Activated naive CD4-positive, alpha-beta T cell treated with anti-CD3 and anti-CD28 coated beads, Interleukin-2, amount 10 ng/mL, durations not matched to agents 7 days and 5 days (primary cell): ENCODE measurements around the gene CKM.
A peak's percentile ranks its signal among the peaks of the same experiment; 100 is the strongest.

Source experiments
- CTCF ChIA-PET: fragments of 350-600 bp; sonication (Branson Sonifier 250); formaldehyde crosslinking; loops from one replicate; lab custom pipeline; 2021; ENCODE audit warnings: antibody characterized with exemption; lab: Charles Lee
- DNase-seq: peaks from one replicate; pipeline ENCODE4 v3.0.0-alpha.2; 2020
- H3K27ac Mint-ChIP-seq: one replicate; pipeline ENCODE4 v1.8.0; 2021; ENCODE audit warnings: mild to moderate bottlenecking, moderate library complexity, mixed read lengths
- H3K27me3 Mint-ChIP-seq: one replicate; pipeline ENCODE4 v1.8.0; 2021; ENCODE audit warnings: mild to moderate bottlenecking, mixed read lengths
- H3K36me3 Mint-ChIP-seq: one replicate; pipeline ENCODE4 v1.8.0; 2021; ENCODE audit warnings: mixed read lengths
- H3K4me1 Mint-ChIP-seq: one replicate; pipeline ENCODE4 v1.8.0; 2021; ENCODE audit warnings: mixed read lengths
- H3K4me3 Mint-ChIP-seq: one replicate; pipeline ENCODE4 v1.8.0; 2021; ENCODE audit warnings: mild to moderate bottlenecking, moderate library complexity, mixed read lengths
- H3K9me3 Mint-ChIP-seq: one replicate; pipeline ENCODE4 v1.8.0; 2021; ENCODE audit warnings: mixed read lengths

CKM gene

GRCh38 chr19:45322744-45323281 lies at the start of gene CKM:
TSS of gene CKM (minus strand) at chr19:45322875. CDS start at chr19:45319713, 3,162 bp downstream.
- no peak within 1 kb of the TSS for H3K4me3 Mint-ChIP-seq
- DNase-seq: no peak
- no peaks in the 10 kb centered on the region for H3K36me3 Mint-ChIP-seq
- no peaks in the 10 kb centered on the region for H3K9me3 Mint-ChIP-seq
- H3K27me3 Mint-ChIP-seq: peaks cover 67% of the 10 kb centered on the region
- peaks cover 3% of the 10 kb centered on the region for H3K4me1 Mint-ChIP-seq
- H3K27ac Mint-ChIP-seq: no peak within 1 kb of the TSS
- CTCF ChIA-PET: no interaction called here

- peak within 1 kb of the TSS; percentile 83 for H3K4me3 Mint-ChIP-seq
- H3K36me3 Mint-ChIP-seq: peaks cover 3% of the 10 kb centered on the region
- peak within 1 kb of the TSS; percentile 96 for H3K27ac Mint-ChIP-seq
- CTCF ChIA-PET: no interaction called here
- H3K4me1 Mint-ChIP-seq: peaks cover 21% of the 10 kb centered on the region
- peaks cover 6% of the 10 kb centered on the region for H3K27me3 Mint-ChIP-seq
- no peaks in the 10 kb centered on the region for H3K9me3 Mint-ChIP-seq
- peak; percentile 99 for DNase-seq
These were observed 47.9 kb upstream of the CKM start, which contains the start of gene ERCC2 for GRCh38 chr19:45370410-45371204. TSS of gene ERCC2 (minus strand) at chr19:45370573. CDS start at chr19:45370540, 33 bp downstream.

DNA sequence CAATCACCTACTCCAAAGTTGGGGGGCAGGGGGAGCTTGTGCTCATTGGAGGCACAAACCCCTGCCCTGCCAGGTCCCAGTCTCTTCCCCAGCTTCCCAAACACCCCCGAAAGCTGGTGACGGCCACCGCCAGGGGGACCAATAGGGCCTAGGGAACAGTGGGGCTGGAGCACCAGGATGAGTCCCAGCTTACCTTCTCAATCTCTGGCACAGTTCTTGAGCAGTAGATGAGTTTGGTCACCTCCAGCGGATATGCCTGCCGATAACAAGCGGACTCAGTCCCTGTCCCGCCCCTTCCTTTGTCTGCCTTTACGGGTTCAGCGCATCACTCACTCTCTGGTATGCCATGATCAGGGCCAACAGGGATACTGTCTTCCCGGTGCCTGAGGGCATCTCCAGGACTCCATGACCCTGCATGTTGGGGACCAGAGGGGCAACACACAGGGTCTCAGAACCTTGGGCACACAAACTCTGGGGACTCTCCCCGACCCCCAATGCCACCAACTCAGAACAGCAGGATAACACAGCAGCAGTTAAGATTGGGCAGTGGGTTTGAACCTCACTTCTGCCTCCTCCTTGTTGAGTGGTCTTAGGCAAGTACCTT lies 46.2 kb upstream of the CKM start:
- CTCF ChIA-PET: interaction anchor here (0.7 kb wide), 1 partner anchor 661 kb away, joined by 3 read pairs; no protein-coding TSS in a partner anchor
- Mint-ChIP-seq H3K36me3 (peaks cover 3% of the 10 kb centered on the region), H3K9me3 (no peaks in the 10 kb centered on the region), H3K4me3 (peak overlapping the region; percentile 54), H3K4me1 (peaks cover 21% of the 10 kb centered on the region), H3K27me3 (no peaks in the 10 kb centered on the region), H3K27ac (no peak overlapping the region)
- no peak for DNase-seq

DNA sequence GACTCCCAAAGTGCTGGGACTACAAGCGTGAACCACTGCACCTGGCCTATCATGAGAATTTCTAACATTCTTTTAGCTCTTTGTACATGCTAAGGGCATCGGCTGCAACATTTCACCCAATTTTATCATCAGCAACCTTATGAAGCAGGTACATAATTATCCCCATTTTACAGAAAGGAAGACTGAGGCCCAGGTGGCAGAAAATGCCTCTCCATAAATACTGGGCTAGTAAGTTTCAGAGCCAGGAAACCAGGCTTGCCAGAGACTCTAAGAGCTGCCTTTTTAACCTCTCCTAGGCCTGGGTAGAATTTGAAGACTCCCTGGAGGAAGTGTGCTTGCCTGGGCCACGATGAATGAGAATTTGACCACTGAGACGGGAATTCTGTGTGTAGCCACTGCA lies 45.5 kb upstream of the CKM start:
- Mint-ChIP-seq H3K4me1 (peaks cover 21% of the 10 kb centered on the region), H3K36me3 (peaks cover 3% of the 10 kb centered on the region), H3K4me3 (peak overlapping the region; percentile 6), H3K27ac (no peak overlapping the region), H3K9me3 (no peaks in the 10 kb centered on the region), H3K27me3 (no peaks in the 10 kb centered on the region)
- CTCF ChIA-PET: no interaction called here
- DNase-seq: no peak

- Mint-ChIP-seq H3K4me3 (no peak overlapping the region), H3K4me1 (peaks cover 13% of the 10 kb centered on the region), H3K36me3 (peaks cover 8% of the 10 kb centered on the region), H3K9me3 (no peaks in the 10 kb centered on the region), H3K27me3 (no peaks in the 10 kb centered on the region), H3K27ac (no peak overlapping the region)
- CTCF ChIA-PET: no interaction called here
- no peak for DNase-seq
These were observed 42.0 kb upstream of the CKM start for GRCh38 chr19:45364696-45365095.

- peaks cover 10% of the 10 kb centered on the region for H3K36me3 Mint-ChIP-seq
These were observed 41.3 kb upstream of the CKM start for GRCh38 chr19:45363861-45364459.

GRCh38 chr19:45362291-45362690 lies 39.6 kb upstream of the CKM start:
- Mint-ChIP-seq H3K4me3 (no peak overlapping the region), H3K9me3 (no peaks in the 10 kb centered on the region), H3K36me3 (peaks cover 7% of the 10 kb centered on the region), H3K27ac (no peak overlapping the region), H3K4me1 (no peaks in the 10 kb centered on the region), H3K27me3 (no peaks in the 10 kb centered on the region)
- CTCF ChIA-PET: interaction anchor here (0.6 kb wide), 1 partner anchor 25 kb away, joined by 3 read pairs; no protein-coding TSS in a partner anchor
- no peak for DNase-seq

More at GRCh38 chr19:45363861-45364459, 41.3 kb upstream of the CKM start:
- Mint-ChIP-seq H3K9me3 (no peaks in the 10 kb centered on the region), H3K4me3 (no peak overlapping the region), H3K4me1 (peaks cover 8% of the 10 kb centered on the region), H3K27ac (no peak overlapping the region), H3K27me3 (no peaks in the 10 kb centered on the region)
- DNase-seq: no peak
- CTCF ChIA-PET: no interaction called here

GRCh38 chr19:45361608-45362007 lies 38.9 kb upstream of the CKM start:
- Mint-ChIP-seq H3K4me3 (no peak overlapping the region), H3K27ac (no peak overlapping the region), H3K36me3 (peaks cover 7% of the 10 kb centered on the region), H3K27me3 (no peaks in the 10 kb centered on the region), H3K4me1 (no peaks in the 10 kb centered on the region), H3K9me3 (no peaks in the 10 kb centered on the region)
- DNase-seq: no peak
- CTCF ChIA-PET: interaction anchor here (0.6 kb wide), 1 partner anchor 25 kb away, joined by 3 read pairs; no protein-coding TSS in a partner anchor

DNA sequence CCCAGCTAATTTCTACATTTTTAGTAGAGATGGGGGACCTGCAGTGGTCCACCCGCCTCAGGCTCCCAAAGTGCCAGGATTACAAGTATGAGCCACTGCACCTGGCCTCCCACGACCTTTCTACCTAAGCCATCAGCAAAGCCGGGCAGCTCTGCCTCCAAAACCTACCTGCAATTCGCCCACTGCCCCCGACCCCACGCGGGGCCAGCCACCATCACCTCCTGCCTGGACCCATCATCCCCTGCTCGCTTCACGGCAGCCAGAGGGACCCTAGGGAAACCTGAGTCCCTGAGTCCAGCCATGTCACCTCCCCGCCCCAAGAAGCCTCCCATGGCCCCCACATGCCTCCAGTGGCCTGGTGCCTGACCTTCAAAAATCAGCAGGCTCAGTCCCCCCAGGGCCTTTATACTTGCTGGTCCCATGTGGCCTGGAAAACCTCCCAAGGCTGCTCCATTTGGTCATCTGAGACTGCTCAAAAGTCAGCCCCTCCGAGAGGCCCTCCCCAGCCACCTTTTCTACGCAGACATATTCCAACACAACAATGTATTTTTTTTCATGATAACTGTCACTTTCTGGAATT lies 35.6 kb upstream of the CKM start:
- H3K4me3 Mint-ChIP-seq: no peak overlapping the region
- peaks cover 15% of the 10 kb centered on the region for H3K36me3 Mint-ChIP-seq
- no peak overlapping the region for H3K27ac Mint-ChIP-seq
- H3K9me3 Mint-ChIP-seq: no peaks in the 10 kb centered on the region
- H3K27me3 Mint-ChIP-seq: no peaks in the 10 kb centered on the region
- CTCF ChIA-PET: no interaction called here
- H3K4me1 Mint-ChIP-seq: peaks cover 2% of the 10 kb centered on the region
- DNase-seq: no peak

DNA sequence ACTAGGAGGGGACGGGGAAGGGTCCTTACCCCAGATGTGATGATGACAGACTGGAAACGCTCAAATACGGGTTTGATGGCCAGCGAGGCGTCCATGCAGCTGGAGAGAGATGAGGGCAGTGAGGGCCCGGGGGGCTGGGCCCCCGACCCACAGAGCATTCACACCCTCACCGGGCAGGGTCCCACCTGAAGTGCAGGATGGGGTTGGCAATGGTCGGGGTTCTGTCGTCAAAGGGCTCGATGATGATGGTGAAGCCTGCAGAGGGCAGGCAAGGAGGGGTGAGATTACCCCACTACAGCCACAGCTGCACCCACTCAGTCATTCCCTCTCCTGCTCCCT lies 34.7 kb upstream of the CKM start:
- no peak overlapping the region for H3K4me3 Mint-ChIP-seq
- H3K9me3 Mint-ChIP-seq: no peaks in the 10 kb centered on the region
- no peaks in the 10 kb centered on the region for H3K27me3 Mint-ChIP-seq
- CTCF ChIA-PET: no interaction called here
- DNase-seq: no peak
- peaks cover 2% of the 10 kb centered on the region for H3K4me1 Mint-ChIP-seq
- H3K27ac Mint-ChIP-seq: no peak overlapping the region
- H3K36me3 Mint-ChIP-seq: peaks cover 16% of the 10 kb centered on the region

DNA sequence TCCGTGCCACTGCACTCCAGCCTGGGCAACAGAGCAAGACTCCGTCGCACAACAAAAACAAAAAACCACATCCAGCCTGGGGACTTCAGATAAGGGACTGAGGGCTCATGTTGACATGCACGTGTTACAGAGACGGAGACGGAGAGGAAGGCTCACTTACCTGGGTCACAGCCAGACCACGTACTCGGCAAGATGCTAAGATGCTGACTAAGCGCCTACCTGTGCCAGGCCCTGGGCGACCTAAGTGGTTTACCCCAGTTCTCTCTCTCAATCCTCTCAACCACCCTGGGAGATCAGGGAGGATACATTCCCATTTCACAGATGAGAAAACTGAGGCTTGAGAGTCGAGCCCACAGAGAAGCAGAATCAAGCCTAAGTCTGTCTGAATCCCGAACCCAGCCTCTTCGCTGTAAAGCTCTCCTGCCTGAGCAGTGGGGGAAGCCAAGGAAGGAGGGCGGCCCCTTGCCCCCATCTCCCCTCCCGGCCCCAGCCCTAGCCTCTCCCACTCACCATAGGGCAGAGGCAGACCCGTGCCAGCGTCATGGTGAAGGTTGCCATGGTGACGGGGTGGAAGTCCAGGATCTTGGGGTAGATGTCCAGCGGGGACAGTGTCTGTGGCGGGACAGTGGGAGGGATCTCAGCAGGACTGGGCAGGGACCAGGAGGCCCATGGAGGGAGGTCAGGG lies 34.2 kb upstream of the CKM start:
- Mint-ChIP-seq H3K36me3 (peaks cover 17% of the 10 kb centered on the region), H3K27me3 (no peaks in the 10 kb centered on the region), H3K4me3 (no peak overlapping the region), H3K4me1 (peaks cover 2% of the 10 kb centered on the region), H3K9me3 (no peaks in the 10 kb centered on the region), H3K27ac (no peak overlapping the region)
- CTCF ChIA-PET: interaction anchor here (1.1 kb wide), 1 partner anchor 18 kb away, joined by 5 read pairs; no protein-coding TSS in a partner anchor
- no peak for DNase-seq

DNA sequence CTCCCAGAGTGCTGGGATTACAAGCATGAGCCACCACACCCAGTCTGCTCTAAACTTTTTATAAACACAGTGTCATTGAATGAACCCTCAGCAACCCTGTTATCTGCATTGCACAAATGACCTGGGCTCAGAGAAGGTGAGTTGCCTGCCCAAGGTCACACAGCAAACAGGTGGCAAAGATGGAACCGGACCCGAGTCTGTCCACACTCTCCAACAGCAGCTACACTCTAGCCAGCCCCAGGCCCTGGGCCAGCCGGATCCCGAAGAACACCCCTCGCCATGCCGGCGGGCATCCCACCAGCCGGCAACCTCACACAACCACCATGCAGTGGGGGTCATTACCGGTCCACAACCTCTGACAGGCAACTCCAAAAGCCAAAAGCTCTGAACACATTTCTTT lies 33.2 kb upstream of the CKM start:
- H3K36me3 Mint-ChIP-seq: peaks cover 12% of the 10 kb centered on the region
- CTCF ChIA-PET: interaction anchor here (1.1 kb wide), 1 partner anchor 17 kb away, joined by 5 read pairs; no protein-coding TSS in a partner anchor
- H3K27me3 Mint-ChIP-seq: no peaks in the 10 kb centered on the region
- H3K27ac Mint-ChIP-seq: no peak overlapping the region
- H3K4me1 Mint-ChIP-seq: peaks cover 2% of the 10 kb centered on the region
- no peak for DNase-seq
- H3K4me3 Mint-ChIP-seq: no peak overlapping the region
- H3K9me3 Mint-ChIP-seq: no peaks in the 10 kb centered on the region

DNA sequence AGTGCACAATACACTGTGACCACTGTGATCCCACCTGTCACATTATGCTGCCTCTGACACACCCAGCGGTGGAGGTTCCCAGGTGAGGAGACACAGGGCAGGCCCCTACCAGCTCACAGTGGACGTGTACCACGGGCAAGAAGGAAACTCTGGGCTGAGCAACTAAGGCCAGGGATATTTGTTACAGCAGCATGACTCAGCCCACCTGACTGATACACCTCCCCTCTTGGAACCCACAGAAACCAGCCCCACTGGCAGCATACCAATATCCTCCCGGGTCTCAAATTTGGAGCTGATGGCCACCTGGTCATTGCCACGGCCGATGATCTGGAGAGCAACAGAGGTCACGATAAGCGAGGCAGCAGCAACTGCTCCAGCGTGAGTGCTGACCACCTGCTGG lies 32.7 kb upstream of the CKM start:
- Mint-ChIP-seq H3K9me3 (no peaks in the 10 kb centered on the region), H3K27ac (no peak overlapping the region), H3K4me1 (peaks cover 2% of the 10 kb centered on the region), H3K27me3 (no peaks in the 10 kb centered on the region), H3K36me3 (peaks cover 14% of the 10 kb centered on the region), H3K4me3 (no peak overlapping the region)
- DNase-seq: no peak
- CTCF ChIA-PET: interaction anchor here (1.5 kb wide), 1 partner anchor 17 kb away, joined by 6 read pairs; no protein-coding TSS in a partner anchor
